ENCODE data around the gene GULP1. TPM values are rescaled to one million over a fixed set of nuclear protein-coding genes. Genes with fewer than 3 reads are reported as not detected.
A peak's percentile ranks its signal among the peaks of the same experiment; 100 is the strongest.

Gene GULP1
- polyA plus RNA-seq, 1 donor (not counting 4 experiments of a cell fraction or from before 2014, with no cell fraction given) = 11.7 TPM

GRCh38 chr2:188291142-188291616 lies 495 bp upstream of the GULP1 start:
- no peaks in the 10 kb centered on the region for H3K9me1 ChIP-seq (ENCODE audit: control insufficient read depth, extremely low read depth, insufficient read depth, low read length)
- H3K9ac ChIP-seq (ENCODE audit: control insufficient read depth, extremely low read depth, insufficient read depth, low read length) = peak overlapping the region; percentile 84
- no peaks in the 10 kb centered on the region for H3K36me3 ChIP-seq (ENCODE audit: control insufficient read depth in 2 of 2, extremely low read depth in 1 of 2, insufficient read depth in 2 of 2, low read length in 2 of 2)
- no peaks in the 10 kb centered on the region for H3K27me3 ChIP-seq (ENCODE audit: control insufficient read depth, extremely low read depth, insufficient read depth, low read length)
- dilution Hi-C loops (cut with MboI; ENCODE audit: extremely low pct_ligation_motif_present, low sequenced_read_pairs) = no loop called here
- H3K4me1 ChIP-seq (ENCODE audit: control insufficient read depth, extremely low read depth, insufficient read depth, low read length) = peaks cover 10% of the 10 kb centered on the region
- H3K79me2 ChIP-seq (ENCODE audit: control insufficient read depth, insufficient read depth, low read length) = no peaks in the 10 kb centered on the region
- FAIRE-seq = peak; percentile 13
- H4K20me1 ChIP-seq (ENCODE audit: control insufficient read depth, extremely low read depth, insufficient read depth, low read length) = no peaks in the 10 kb centered on the region
- peak overlapping the region; percentile 68 for H3K27ac ChIP-seq (ENCODE audit: control insufficient read depth, insufficient read depth, low read length)
- H3K9me3 ChIP-seq (ENCODE audit: control insufficient read depth, low read depth, low read length) = no peaks in the 10 kb centered on the region
- H2AFZ ChIP-seq (ENCODE audit: control insufficient read depth, low read length) = peak overlapping the region; percentile 97
- no peak for TF ChIP-seq EZH2 (IDR thresholded peaks at IDR 0.05; ENCODE audit: low read length)
- TF ChIP-seq CTCF (optimal IDR thresholded peaks at IDR 0.05 in 1 of 3, IDR thresholded peaks at IDR 0.05 in 1 of 3, conservative IDR thresholded peaks at IDR 0.05 in 1 of 3; ENCODE audit: extremely low read depth in 1 of 3, insufficient read depth in 2 of 3, low read length in 3 of 3) = no peak
- H3K4me2 ChIP-seq (ENCODE audit: control insufficient read depth, extremely low read depth, insufficient read depth, low read depth, low read length) = peak overlapping the region; percentile 66
- no peak for DNase-seq (ENCODE audit: low read depth, low spot score)
- peak overlapping the region; percentile 75 to 96 (median 80) for H3K4me3 ChIP-seq (ENCODE audit: control insufficient read depth in 2 of 3, extremely low read depth in 1 of 3, insufficient read depth in 2 of 3, low read depth in 1 of 3, low read length in 3 of 3)

GRCh38 chr2:188292348-188293239 lies 920 bp downstream of the GULP1 start:
- DNase-seq (ENCODE audit: low read depth, low spot score) (peak; percentile 15), FAIRE-seq (peak; percentile 79)
- H3K9me3 ChIP-seq (ENCODE audit: control insufficient read depth, low read depth, low read length) = no peaks in the 10 kb centered on the region
- H3K9me1 ChIP-seq (ENCODE audit: control insufficient read depth, extremely low read depth, insufficient read depth, low read length) = no peaks in the 10 kb centered on the region
- peak overlapping the region; percentile 84 for H3K9ac ChIP-seq (ENCODE audit: control insufficient read depth, extremely low read depth, insufficient read depth, low read length)
- no peaks in the 10 kb centered on the region for H3K27me3 ChIP-seq (ENCODE audit: control insufficient read depth, extremely low read depth, insufficient read depth, low read length)
- peaks cover 10% of the 10 kb centered on the region for H3K4me1 ChIP-seq (ENCODE audit: control insufficient read depth, extremely low read depth, insufficient read depth, low read length)
- dilution Hi-C loops (cut with MboI; ENCODE audit: extremely low pct_ligation_motif_present, low sequenced_read_pairs) = no loop called here
- TF ChIP-seq CTCF (optimal IDR thresholded peaks at IDR 0.05 in 1 of 3, IDR thresholded peaks at IDR 0.05 in 1 of 3, conservative IDR thresholded peaks at IDR 0.05 in 1 of 3; ENCODE audit: extremely low read depth in 1 of 3, insufficient read depth in 2 of 3, low read length in 3 of 3) (no peak), EZH2 (IDR thresholded peaks at IDR 0.05; ENCODE audit: low read length) (no peak)
- peak overlapping the region; percentile 68 for H3K27ac ChIP-seq (ENCODE audit: control insufficient read depth, insufficient read depth, low read length)
- no peaks in the 10 kb centered on the region for H4K20me1 ChIP-seq (ENCODE audit: control insufficient read depth, extremely low read depth, insufficient read depth, low read length)
- peak overlapping the region; percentile 97 for H2AFZ ChIP-seq (ENCODE audit: control insufficient read depth, low read length)
- H3K4me2 ChIP-seq (ENCODE audit: control insufficient read depth, extremely low read depth, insufficient read depth, low read depth, low read length) = peak overlapping the region; percentile 66
- no peaks in the 10 kb centered on the region for H3K36me3 ChIP-seq (ENCODE audit: control insufficient read depth in 2 of 2, extremely low read depth in 1 of 2, insufficient read depth in 2 of 2, low read length in 2 of 2)
- H3K79me2 ChIP-seq (ENCODE audit: control insufficient read depth, insufficient read depth, low read length) = no peaks in the 10 kb centered on the region
- H3K4me3 ChIP-seq (ENCODE audit: control insufficient read depth in 2 of 3, extremely low read depth in 1 of 3, insufficient read depth in 2 of 3, low read depth in 1 of 3, low read length in 3 of 3) = peak overlapping the region; percentile 75 to 96 (median 80)
